Fibroblast of skin of scalp (primary cell): ENCODE measurements around the gene ACOT11.
"Not testable (repeated sequence)": the region's sequence is repeated elsewhere in the genome, so short reads cannot be mapped to it uniquely, and the experiment has no call there.

Experiments
- DNase-seq: peaks from one replicate; pipeline ENCODE4 v3.0.0-alpha.2; 2013

Gene ACOT11

DNA sequence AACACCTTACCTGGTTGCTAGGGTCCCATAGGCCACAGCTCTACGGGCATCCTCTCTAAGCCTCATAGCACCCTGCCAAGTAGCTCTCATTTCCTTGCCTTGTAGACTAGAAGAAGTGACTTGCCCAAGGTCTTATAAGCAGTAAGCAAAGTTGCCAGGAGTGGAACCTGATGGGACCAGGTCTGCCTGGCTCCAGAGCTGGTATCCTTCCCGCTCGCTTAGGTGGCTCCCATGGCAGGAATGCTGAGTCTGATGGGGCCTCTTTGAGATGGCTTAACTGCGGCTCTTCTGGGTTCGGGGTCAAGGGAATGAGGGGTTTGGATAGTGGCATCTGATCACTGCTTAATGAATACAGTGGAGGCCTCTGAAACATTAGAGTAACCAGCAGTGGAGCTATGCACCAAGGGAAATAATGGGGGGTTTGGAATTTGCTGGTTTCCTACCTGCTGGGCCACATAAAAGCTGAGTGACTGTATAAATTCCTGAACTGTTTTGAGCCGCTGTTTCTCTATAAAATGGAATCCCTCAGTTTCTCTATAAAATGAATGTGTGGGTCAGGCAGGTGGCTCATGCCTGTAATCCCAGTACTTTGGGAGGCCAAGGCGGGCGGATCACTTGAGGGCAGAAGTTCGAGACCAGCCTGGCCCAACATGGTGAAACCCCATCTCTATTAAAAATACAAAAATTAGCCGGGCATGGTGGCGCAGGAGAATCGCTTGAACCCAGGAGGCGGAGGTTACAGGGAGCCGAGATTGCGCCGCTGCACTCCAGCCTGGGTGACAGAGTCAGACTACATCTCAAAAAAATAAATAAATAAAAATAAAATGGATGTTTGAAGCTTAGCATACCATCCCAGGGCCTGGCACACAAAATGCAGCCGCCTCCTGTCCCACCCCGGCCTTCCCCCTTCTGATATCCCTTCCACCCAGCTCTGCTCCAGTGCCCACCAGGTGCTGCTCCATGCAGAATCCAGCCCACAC is 62.9 kb downstream of the ACOT11 start:
- no peak for DNase-seq

DNA sequence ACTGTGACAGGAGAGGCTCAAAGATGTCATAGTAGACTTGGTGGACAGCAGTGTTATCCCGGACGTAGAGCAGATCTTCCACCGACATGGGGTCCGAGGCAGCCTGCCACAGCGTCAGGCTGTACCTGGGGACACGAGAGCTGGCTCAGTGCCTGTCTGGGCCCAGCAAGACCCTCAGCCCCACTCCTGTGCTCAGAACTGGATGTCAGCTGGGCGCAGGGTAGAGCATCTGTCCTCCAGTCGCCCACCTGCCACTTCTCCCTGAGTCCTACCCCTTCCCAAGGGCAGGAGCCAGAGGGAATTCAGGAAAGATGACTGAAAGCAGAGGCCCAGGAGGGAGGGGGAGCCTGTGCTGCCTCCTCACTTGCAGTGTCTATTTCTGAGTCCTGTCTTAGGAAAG is 63.6 kb downstream of the ACOT11 start:
- DNase-seq = no peak

DNA sequence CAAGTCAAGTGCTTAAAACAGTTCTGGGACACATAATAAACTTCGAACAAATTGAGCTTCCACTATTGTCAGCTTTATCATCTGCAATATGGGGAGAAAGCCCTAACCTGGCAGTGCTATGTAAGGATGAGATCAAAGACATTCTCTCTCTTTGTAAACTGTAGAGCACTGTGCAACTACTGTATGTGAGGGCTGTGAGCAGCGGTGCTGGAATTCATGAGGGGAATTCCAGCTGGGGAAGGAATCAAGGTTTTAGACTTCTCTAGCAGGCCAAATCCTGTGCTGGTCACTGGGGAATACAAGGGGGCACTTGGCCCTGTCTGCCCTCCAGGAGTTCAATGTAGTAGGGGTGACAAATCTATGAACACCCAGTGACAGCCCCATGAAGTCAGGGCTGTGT is 66.0 kb downstream of the ACOT11 start:
- no peak for DNase-seq

DNA sequence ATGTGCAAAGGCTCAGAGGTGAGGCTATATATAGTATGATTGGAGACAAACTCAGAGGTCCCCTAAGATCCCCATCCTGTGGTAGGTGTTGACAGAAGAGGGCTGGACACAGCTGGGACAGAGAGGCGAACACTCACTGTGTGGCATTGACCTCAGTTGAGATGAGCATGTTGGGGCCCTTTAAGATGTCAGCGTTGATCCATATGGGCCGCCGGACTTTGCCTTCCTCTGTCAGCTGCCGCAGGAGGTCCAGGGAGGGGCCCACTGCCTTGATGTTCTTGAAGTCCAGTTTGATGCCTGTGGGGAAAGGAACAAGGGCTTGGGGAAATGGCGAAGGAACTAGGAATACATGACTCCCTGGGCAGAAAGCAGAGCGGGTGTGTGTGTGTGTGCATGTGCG is 66.5 kb downstream of the ACOT11 start:
- DNase-seq = no peak

DNA sequence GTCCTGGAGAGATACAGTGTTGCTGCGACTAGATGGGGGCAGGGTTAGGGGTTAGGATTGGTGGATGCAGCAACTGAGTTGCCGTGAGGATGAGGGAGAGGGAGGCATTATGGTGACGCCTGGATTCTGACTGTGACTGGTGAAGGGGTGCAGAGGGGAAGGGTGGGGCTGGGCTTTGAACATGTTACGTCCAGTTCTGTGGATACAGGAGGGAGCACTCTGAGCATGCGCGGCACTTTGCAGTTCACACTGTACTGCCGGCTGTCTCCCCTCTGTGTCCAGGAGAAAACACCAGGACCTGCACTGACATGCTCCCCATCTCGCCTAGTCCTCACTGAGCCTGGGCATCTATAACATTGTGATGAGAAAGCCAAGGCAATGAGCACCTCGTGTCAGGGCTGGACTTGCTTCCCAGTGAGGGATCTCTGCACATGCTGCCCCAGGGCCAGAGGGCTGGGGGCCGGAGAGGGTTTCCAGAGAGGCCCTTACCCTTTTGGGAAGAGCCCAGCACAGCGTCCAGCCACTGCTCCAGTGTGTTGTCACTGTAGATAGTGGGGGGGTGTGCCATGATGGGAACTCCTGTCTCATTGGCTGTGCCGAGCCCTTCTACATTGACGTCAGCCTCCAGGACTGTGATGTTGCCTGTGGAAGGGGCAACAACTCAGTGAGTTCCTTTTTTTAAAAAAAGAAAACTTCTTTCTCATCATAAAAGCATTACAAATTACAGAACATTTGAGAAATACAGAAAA is 67.7 kb downstream of the ACOT11 start:
- no peak for DNase-seq

DNA sequence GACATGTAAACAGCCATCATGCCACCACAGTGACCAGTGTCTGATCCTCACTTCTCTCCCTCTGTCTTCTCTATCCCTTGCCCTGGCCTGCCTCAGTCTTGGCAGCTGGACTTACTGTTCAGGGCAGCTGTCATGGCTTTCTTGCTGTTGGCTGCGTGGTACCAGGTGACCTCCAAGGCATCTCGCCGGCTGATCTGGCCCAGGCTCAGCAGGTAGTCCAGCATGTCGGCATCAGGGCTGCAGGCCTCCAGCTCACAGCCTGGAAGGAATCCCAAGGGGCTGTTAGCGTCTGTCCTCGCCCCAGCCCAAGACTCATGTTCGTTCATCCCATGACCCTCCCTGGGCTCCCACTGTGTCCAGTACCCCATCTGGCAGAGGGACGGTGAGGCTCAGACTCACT is 71.7 kb downstream of the ACOT11 start:
- DNase-seq = no peak

DNA sequence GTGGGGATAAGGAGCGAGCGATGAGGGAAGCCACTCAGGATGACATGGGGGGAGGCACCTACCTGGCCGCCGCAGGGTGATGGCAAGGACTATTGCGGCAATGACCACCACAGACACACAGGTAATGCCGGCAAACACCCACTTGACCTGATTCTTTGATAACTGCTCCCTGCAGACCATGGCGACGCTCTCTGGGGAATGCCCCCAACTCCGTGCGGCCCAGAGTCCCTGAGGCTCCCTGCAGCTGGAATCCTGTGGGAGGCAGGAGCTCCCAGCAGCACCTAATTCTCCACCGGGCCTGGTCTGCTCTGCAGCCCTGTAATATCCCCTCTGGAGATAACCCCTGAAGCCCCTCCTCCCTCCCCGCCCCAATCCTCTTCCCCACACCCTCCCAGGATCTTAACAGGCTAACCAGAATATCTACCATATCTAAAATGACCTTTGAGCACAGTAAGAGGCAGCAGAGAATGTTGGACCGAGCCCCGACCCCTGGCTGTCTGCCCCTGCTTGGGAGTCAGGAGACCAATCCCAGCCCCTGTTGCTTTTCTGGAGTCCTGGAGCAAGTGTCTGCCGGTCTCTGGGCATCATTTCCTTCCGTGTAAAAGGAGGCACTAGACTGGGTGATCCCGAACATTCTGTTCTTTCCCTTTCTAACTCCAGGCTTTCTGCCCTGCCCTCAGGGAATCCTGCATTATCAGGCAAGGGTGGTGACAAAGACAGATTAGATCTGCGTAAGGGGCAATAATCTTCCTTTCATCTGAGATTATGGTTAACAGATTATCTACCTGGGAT is 75.4 kb downstream of the ACOT11 start, which contains the start of gene FAM151A:
FAM151A (minus strand) TSS at position 310 of the 792 bp plus-strand sequence; CDS start at position 180, 130 bp downstream.
- no peak for DNase-seq

DNA sequence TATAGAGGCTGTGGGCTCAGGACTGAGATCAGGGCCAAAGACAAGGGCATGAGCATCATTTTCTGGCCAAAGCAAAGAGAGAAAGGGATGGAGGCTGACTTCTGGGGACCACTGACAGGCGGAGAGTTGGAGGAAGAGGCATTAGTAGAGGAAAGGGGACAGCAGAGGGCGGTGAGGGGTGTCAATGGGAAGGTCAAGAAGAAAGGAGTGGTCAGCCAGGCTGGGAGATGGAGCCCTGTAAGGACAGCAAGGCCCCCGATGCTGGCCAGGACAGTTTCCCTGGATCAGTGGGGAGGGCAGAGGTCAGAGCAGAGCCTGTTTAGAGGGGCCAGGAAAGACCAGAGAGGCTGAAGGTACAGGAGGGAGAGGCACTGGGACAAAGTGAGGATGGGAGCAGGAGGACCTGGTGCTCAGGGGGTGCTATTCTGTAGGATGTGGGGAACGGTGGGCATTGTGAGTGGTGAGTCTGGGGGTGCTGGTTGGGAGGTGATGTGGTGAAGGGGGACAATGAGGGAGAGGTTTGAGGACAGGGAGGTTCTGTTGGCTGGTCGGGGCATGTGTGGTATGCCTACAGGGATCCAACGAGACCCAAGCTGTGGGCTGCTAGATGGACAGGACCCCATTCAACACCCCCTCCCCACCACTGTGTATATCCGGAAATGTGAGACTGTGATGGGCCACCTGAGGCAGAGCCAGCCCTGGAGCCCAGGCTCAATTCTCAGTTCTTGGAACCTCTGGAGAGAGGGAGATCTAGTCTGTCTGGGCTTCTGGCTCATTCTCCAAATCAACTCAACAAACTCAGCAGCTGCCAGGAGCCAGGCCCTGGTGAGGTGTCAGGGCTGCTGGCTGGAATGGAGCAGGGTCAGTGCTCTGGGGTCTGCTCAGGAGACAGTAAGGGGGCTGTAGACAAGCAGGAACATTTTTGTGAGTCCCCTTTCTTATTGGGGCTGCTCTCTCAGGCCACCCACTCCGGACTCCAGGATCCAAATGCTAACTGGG is 76.7 kb downstream of the ACOT11 start:
- no peak for DNase-seq

DNA sequence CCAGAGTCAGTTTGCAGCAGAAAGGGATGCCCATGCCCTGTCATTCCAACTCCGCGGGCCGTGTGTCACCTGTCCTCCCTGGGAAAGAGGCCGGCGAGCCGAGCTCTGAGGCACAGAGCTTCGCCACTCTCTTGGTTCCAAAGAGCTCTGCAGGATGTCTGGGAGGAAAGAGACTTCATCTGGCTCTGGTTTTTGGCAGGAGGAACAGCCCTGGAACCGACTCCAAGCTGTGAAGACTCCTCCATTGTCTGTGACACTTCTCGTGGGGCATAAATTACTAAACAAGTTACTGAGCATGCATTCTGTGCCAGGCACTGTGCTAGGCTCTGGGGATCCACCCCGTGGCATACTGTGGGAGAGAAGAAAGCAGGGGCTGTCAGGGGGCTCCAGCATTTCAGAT is 79.2 kb downstream of the ACOT11 start:
- DNase-seq = no peak

DNA sequence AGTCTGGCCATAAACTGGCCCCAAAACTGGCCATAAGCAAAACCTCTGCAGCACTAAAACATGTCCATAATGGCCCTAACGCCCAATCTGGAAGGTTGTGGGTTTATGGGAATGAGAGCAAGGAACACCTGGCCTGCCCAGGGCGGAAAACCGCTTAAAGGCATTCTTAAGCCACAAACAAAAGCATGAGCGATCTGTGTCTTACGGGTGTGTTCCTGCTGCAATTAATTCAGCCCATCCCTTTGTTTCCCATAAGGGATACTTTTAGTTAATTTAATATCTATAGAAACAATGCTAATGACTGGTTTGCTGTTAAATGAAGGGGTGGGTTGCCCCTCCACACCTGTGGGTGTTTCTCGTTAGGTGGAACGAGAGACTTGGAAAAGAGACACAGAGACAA is 87.8 kb downstream of the ACOT11 start:
- DNase-seq = not testable (repeated sequence)

DNA sequence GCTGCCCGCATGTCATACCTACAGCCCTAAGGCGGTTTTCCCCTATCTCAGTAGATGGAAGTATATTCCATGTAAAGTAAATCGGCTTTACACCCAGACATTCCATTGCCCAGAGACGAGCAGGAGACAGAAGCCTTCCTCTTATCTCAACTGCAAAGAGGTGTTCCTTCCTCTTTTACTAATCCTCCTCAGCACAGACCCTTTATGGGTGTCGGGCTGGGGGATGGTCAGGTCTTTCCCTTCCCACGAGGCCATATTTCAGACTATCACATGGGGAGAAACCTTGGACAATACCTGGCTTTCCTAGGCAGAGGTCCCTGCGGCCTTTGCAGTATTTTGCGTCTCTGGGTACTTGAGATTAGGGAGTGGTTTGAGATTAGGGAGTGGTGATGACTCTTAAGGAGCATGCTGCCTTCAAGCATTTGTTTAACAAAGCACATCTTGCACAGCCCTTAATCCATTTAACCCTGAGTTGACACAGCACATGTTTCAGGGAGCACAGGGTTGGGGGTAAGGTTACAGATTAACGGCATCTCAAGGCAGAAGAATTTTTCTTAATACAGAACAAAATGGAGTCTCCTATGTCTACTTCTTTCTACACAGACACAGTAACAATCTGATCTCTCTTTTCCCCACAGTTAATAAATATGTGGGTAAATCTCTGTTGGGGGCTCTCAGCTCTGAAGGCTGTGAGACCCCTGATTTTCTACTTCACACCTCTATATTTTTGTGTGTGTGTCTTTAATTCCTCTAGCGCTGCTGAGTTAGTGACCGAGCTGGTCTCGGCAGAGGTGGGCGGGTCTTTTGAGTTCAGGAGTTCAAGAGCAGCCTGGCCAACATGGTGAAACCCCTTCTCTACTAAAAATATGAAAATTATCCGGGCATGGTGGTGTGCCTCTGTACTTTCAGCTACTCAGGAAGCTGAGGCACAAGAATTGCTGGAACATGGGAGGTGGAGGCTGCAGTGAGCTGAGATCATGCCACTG is 88.7 kb downstream of the ACOT11 start:
- not testable (repeated sequence) for DNase-seq

DNA sequence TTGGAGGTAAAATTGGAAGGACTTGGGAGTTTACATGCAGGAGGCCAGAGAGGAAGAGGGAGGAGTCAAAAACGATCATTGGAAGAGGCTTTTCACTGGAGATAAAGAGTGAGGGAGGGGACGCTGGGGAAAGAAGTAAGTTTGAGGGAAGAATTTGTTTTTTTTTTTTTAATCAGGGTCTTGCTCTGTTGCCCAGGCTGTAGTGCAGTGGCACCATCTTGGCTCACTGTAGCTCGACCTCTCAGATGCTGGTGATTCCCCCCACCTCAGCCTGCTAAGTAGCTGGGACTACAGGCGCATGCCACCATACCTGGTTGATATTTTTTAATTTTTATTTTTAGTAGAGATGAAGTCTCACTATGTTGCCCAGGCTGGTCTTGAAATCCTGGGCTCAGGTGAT is 92.3 kb downstream of the ACOT11 start:
- DNase-seq = no peak

DNA sequence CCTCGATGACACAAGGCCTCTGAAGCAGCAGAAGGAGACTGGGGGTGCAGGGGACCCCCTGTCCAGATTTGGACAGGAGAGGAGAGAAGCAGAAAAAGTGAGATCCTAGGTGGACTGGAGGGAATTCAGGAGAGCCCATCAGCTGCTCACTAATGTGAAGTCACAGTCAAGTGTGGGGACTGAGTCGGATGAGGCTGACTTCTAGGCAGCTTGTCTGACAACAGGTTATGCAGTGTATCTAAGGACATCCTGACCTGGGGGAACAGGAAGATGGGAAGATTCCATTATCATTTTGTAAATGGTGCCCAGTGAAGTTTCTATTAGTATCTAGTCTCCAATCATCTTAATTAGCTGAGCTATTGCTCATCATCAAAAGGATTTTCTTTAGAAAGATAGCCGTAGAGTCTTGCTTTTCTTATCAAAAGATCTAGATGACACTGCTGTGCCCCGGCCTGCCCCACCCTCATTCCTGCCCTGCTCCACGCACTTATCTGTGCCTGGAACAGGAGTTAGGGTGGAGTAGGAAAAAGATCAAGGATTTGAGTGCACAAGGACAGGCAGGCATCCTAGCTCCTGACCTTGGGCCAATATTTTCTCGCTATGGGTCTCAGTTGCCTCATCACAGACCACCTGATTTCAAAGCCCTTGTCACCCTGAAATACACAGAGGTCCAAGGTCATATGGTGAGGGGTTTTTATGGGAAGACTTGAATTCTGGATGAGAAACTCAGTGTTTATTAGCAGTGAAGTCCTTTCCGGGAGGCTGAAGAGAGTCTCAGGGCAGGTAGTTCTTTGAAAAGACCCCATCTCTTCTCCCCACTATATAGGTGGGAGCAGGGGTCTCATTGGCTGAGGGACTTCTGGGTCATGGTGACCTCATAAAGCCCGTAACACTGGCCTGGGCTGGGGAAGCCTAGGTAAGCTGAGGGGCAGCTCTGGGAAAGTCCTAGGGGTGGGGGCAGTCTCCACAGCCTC is 93.1 kb downstream of the ACOT11 start, which contains the start of gene MROH7:
MROH7 (plus strand) TSS at position 924 of the 974 bp plus-strand sequence. CDS start 11,141 bp downstream, outside the sequence.
- DNase-seq = no peak

DNA sequence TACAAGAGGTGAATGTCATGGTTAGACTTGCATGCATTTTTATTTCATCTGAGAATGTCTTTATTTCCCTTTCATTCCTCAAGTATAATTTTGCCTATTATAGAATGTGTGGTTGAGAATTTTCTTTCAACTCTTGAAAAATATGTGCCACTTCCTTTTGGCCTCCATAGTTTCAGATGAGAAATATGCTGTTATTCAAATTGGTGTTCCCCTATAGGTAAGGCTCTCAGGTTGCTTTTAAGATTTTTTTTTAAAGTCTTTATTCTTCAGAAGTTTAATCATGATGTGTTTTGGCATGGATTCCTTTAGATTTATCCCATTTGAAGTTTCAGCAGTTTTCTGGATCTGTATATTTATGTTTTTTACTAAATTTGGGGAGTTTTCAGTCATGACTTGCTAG is 95.7 kb downstream of the ACOT11 start:
- DNase-seq = no peak

DNA sequence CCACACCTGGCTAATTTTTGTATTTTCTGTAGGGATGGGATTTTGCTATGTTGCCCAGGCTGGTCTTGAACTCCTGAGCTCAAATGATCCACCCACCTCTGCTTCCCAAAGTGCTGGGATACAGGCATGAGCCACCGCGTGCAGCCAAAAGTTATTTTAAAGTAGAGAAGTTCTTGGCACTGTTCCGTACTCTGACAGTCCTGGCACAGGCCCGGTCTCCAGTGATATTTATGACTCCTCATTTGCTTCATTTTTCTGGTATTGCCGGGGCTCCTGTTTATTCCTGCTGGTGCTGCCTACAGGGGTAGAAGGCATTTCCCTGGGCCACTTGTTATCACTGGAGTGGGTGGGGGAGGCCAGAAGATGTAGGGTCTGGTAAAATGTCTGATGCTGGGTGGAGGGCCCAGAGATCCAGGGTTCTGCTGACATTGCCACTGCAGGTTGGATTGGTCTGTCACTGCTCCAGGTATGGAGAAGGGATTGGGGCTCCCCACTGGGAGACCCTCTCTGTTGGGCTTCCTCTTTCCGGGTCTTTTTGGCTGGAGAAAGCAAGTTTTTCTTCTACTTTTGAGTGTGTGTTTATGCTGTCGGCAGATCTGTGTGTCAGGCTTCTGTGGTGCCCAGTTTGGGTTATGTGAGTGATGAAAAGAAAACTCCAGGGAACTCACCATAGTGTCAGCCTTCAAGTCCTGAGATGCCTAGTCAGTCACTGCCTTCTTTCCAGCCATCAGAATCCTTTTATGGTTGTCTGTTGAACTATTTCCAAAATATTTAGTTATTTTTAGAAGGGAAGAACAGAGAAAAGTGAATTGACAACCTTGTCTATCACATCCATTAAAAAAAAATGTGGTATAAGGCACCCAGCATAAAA is 98.0 kb downstream of the ACOT11 start:
- no peak for DNase-seq

DNA sequence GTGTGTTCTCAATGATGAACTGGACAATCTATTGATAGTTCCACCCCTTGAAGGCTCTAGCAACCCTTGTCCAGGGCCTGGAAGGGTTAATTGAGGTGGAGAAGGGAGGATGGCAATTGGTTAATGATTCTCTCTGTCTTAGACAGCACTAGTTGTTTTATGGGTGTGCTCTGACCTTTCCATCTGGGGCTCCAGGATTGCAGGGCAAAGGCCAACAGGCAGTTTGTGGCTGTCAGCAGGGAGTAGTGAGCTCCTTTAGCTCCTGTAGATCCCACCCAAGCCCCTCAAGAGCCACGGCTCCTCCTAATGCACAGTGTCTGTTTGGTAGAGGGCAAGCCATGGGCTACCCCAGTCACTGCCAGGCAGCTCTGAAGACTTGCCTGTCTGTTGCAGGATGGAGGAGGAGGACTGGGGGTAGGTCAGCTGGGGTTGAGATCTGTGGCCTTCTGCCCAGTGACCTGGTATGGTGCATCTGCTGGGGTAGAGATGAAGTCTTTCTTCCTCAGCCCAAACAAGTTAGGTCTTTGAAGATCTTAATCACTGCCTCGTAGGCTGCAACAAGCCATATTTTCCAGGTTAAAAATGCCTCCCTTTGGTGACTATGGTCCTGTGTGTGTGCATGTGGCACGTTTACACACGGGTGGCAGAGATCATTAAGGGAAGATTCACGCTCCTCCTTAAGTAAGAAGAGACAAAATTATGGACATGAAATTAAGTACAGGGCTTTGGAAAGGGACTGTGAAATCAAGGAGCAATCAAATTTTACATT is 101.3 kb downstream of the ACOT11 start:
- no peak for DNase-seq

DNA sequence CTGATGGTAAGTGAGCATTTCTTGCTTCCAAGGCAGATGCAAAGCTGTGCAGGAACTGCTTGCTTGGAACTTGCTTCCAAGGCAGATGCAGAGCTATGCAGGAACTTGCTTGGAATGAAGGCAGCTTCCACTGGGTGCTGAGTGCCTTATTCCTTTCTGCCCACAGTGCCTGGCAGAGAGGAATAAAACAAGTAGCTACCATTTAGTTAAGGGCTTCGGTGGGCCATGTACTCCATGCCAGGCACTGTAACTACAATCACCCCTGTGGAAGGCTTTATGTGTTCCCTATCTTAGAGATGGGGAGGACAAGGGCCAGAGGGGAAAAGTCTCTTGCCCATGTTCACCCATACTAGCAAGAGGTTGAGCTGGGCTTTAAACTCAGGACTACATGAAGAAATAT is 101.9 kb downstream of the ACOT11 start:
- DNase-seq = no peak
